ENCODE measurements around the gene PPFIBP1.

GRCh38 chr12:27627123-27627852, 103.3 kb downstream of the PPFIBP1 start:
- TF ChIP-seq POLR2AphosphoS5 (IDR thresholded peaks at IDR 0.05) (no peak), POLR2A (IDR thresholded peaks at IDR 0.05) (no peak)
